Measurements from ENCODE around the gene C1GALT1C1L. TPM values are rescaled to one million over a fixed set of nuclear protein-coding genes. Genes with fewer than 3 reads are reported as not detected.

The C1GALT1C1L gene
- total and polyA plus RNA-seq, 2 donors (not counting 3 experiments of a cell fraction or from before 2014, with no cell fraction given) = 0.40 to 0.76 TPM

DNA sequence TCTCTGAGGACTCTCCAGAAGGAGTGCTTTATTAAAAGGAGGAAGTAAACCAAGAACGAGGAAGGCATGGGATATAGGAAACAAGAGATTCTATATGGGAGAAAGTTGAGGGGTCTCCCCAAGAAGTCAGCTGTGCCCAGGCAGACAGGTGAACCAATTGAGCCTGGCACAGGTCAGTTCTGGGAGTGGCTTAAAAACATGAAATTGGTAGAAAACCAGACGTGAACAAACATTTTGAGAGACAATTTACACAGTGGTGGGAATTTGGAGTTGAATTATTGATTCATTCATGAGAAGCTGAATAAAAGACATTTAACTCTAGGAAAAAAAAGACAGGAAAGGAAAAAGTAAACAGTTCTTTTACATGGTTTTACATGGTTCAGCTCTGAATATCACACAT is 22.7 kb downstream of the C1GALT1C1L start:
- DNase-seq (ENCODE audit: low read depth, low spot score) = no peak
- no peaks in the 10 kb centered on the region for H3K9me1 ChIP-seq (replicated peaks; ENCODE audit: control insufficient read depth, extremely low read depth, insufficient read depth, low read length)
- H3K27ac ChIP-seq (ENCODE audit: insufficient read depth, low read depth, low read length) = no peak overlapping the region
- no peaks in the 10 kb centered on the region for H3K79me2 ChIP-seq (ENCODE audit: control insufficient read depth, insufficient read depth, low read length)
- FAIRE-seq = no peak
- H3K36me3 ChIP-seq (ENCODE audit: control insufficient read depth in 2 of 2, extremely low read depth in 1 of 2, insufficient read depth in 2 of 2, low read length in 2 of 2) = no peaks in the 10 kb centered on the region
- BruUV-seq (replicated peaks) = no TSS peak
- H3K4me2 ChIP-seq (ENCODE audit: insufficient read depth, low read length) = no peak overlapping the region
- TF ChIP-seq EZH2 (IDR thresholded peaks at IDR 0.05; ENCODE audit: borderline replicate concordance, low read depth, low read length, severe bottlenecking) = no peak
- no peak for TF ChIP-seq POLR2A (IDR thresholded peaks at IDR 0.05; ENCODE audit: low read depth, low read length)
- no peak for TF ChIP-seq FOS (IDR thresholded peaks at IDR 0.05; ENCODE audit: borderline replicate concordance, insufficient read depth, low read length)
- no peak for TF ChIP-seq MYC (IDR thresholded peaks at IDR 0.05; ENCODE audit: low read depth, low read length)
- TF ChIP-seq JUN (IDR thresholded peaks at IDR 0.05; ENCODE audit: borderline replicate concordance, insufficient read depth, insufficient read length, low read depth) = no peak
- TF ChIP-seq POLR2AphosphoS5 (IDR thresholded peaks at IDR 0.05; ENCODE audit: insufficient read depth, low read depth, low read length) = no peak
- TF ChIP-seq GATA2 (IDR thresholded peaks at IDR 0.05; ENCODE audit: insufficient read depth, insufficient read length, low read depth, low read length) = no peak
- TF ChIP-seq, protein P1, sequence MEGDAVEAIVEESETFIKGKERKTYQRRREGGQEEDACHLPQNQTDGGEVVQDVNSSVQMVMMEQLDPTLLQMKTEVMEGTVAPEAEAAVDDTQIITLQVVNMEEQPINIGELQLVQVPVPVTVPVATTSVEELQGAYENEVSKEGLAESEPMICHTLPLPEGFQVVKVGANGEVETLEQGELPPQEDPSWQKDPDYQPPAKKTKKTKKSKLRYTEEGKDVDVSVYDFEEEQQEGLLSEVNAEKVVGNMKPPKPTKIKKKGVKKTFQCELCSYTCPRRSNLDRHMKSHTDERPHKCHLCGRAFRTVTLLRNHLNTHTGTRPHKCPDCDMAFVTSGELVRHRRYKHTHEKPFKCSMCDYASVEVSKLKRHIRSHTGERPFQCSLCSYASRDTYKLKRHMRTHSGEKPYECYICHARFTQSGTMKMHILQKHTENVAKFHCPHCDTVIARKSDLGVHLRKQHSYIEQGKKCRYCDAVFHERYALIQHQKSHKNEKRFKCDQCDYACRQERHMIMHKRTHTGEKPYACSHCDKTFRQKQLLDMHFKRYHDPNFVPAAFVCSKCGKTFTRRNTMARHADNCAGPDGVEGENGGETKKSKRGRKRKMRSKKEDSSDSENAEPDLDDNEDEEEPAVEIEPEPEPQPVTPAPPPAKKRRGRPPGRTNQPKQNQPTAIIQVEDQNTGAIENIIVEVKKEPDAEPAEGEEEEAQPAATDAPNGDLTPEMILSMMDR (IDR thresholded peaks at IDR 0.05; ENCODE audit: extremely low read depth in 1 of 2, insufficient read depth in 1 of 2, low read depth in 1 of 2, low read length in 2 of 2) = no peak
- no peak for TF ChIP-seq MAX (IDR thresholded peaks at IDR 0.05; ENCODE audit: insufficient read depth, insufficient read length)
- no peaks in the 10 kb centered on the region for H3K9me3 ChIP-seq (replicated peaks; ENCODE audit: control insufficient read depth, insufficient read depth, low read length)
- no peaks in the 10 kb centered on the region for H4K20me1 ChIP-seq (replicated peaks; ENCODE audit: control insufficient read depth, extremely low read depth, insufficient read depth, low read length)
- ChIA-PET POLR2A (no interaction called here), CTCF (interaction anchor here (1.1 kb wide), 1 partner anchor 44 kb away, joined by 3 read pairs; no protein-coding TSS in a partner anchor)
- no peaks in the 10 kb centered on the region for H3K4me1 ChIP-seq (ENCODE audit: control insufficient read depth, extremely low read depth, insufficient read depth, low read length)
- intact Hi-C loops (cut with micrococcal nuclease) (no loop called here), dilution Hi-C loops (cut with MboI; ENCODE audit: extremely low pct_ligation_motif_present, low sequenced_read_pairs) (no loop called here)
- no peak overlapping the region for H3K4me3 ChIP-seq (replicated peaks in 1 of 3; ENCODE audit: insufficient read depth in 1 of 3, low read depth in 1 of 3, low read length in 3 of 3)
- H3K9ac ChIP-seq (replicated peaks; ENCODE audit: extremely low read depth, insufficient read depth, low read length) = no peak overlapping the region
- no peaks in the 10 kb centered on the region for H3K27me3 ChIP-seq (ENCODE audit: control insufficient read depth in 2 of 2, insufficient read depth in 2 of 2, low read length in 2 of 2)
- no peak overlapping the region for H2AFZ ChIP-seq (ENCODE audit: low read depth, low read length)

Data from endothelial cell of umbilical vein (primary cell).